ENCODE results near the gene LMF1.

- TF ChIP-seq POLR2AphosphoS5 (IDR thresholded peaks at IDR 0.05; ENCODE audit: low read depth, low read length) (no peak), POLR2A (IDR thresholded peaks at IDR 0.05; ENCODE audit: low read depth, low read length) (no peak)
Observed at GRCh38 chr16:993731-994130, 22.9 kb upstream of the LMF1 start.

Data from GM12891 (cell line).